ENCODE results near the gene UBE2R2. TPM values are rescaled to one million over a fixed set of nuclear protein-coding genes. Genes with fewer than 3 reads are reported as not detected.

Gene UBE2R2
- total RNA-seq, 3 donors from 2014 or later = 25.9 to 31.9 (median 26.6) TPM

Other genes starting within 250 kb of the UBE2R2 start
- gene PRSS3, start 21.6 kb upstream of the UBE2R2 start, total RNA-seq = 1 to 10 TPM in 1 of 3 donors, under 1 TPM in 2; 0.76 to 1.3 (median 0.82) TPM
- 10 to 100 TPM; 47.9 to 59.4 (median 52.3) TPM for gene UBAP2, start 231.7 kb downstream of the UBE2R2 start, total RNA-seq